Measurements from ENCODE around the gene CPEB4. TPM values are rescaled to one million over a fixed set of nuclear protein-coding genes. Genes with fewer than 3 reads are reported as not detected.

CPEB4 gene
- total and polyA plus RNA-seq, 4 donors = 46.2 to 98.7 (median 59.9) TPM

GRCh38 chr5:173883347-173883924 is 4.7 kb upstream of the CPEB4 start:
- WGBS (ENCODE audit: insufficient coverage) = 90% methylated on average over 2 of the region's 3 CpGs
- Histone ChIP-seq H3K36me3 (ENCODE audit: control insufficient read depth, insufficient read depth, low read length) (no peaks in the 10 kb centered on the region), H3K27ac (ENCODE audit: low read depth, low read length) (no peak overlapping the region), H3K4me3 (ENCODE audit: low read depth, low read length) (no peak overlapping the region), H3K4me1 (ENCODE audit: control insufficient read depth, insufficient read depth, low read length) (peaks cover 11% of the 10 kb centered on the region), H3K9me3 (ENCODE audit: control insufficient read depth, insufficient read depth, low read length) (no peaks in the 10 kb centered on the region), H3K27me3 (ENCODE audit: control insufficient read depth, insufficient read depth, low read length) (no peaks in the 10 kb centered on the region)
- no peak for DNase-seq (ENCODE audit: low read depth in 4 of 6, low spot score in 6 of 6)

GRCh38 chr5:173884402-173885053 is 3.6 kb upstream of the CPEB4 start:
- H3K27ac ChIP-seq (ENCODE audit: low read depth, low read length) = no peak overlapping the region
- H3K9me3 ChIP-seq (ENCODE audit: control insufficient read depth, insufficient read depth, low read length) = no peaks in the 10 kb centered on the region
- no peak for DNase-seq (ENCODE audit: low read depth in 4 of 6, low spot score in 6 of 6)
- H3K4me3 ChIP-seq (ENCODE audit: low read depth, low read length) = no peak overlapping the region
- WGBS (ENCODE audit: insufficient coverage) = 80% methylated on average over 2 of the region's 2 CpGs
- H3K36me3 ChIP-seq (ENCODE audit: control insufficient read depth, insufficient read depth, low read length) = no peaks in the 10 kb centered on the region
- H3K4me1 ChIP-seq (ENCODE audit: control insufficient read depth, insufficient read depth, low read length) = peaks cover 11% of the 10 kb centered on the region
- H3K27me3 ChIP-seq (ENCODE audit: control insufficient read depth, insufficient read depth, low read length) = no peaks in the 10 kb centered on the region

DNA sequence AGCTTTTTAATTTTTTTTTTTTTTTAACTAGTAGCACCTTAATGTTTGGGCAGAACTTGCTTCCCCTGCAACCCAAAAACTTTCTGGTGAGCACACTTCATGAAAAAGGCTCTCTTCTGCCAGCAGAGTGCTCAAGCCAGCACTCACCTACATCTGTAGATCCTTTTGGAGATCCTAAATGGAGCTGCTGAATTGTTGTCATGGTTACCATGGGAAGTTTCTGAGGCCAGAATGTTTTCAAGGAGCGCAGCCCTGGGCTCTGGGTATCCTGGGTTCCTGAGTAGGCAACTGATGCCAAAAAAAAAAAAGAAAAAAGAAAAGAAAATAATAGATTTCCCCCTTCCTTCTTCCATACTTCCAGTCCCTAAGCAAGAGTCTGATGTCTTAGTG is 3.1 kb upstream of the CPEB4 start:
- Histone ChIP-seq H3K9me3 (ENCODE audit: control insufficient read depth, insufficient read depth, low read length) (no peaks in the 10 kb centered on the region), H3K27me3 (ENCODE audit: control insufficient read depth, insufficient read depth, low read length) (no peaks in the 10 kb centered on the region), H3K36me3 (ENCODE audit: control insufficient read depth, insufficient read depth, low read length) (no peaks in the 10 kb centered on the region), H3K4me3 (ENCODE audit: low read depth, low read length) (no peak overlapping the region), H3K27ac (ENCODE audit: low read depth, low read length) (no peak overlapping the region), H3K4me1 (ENCODE audit: control insufficient read depth, insufficient read depth, low read length) (peaks cover 11% of the 10 kb centered on the region)
- DNase-seq (ENCODE audit: low read depth in 4 of 6, low spot score in 6 of 6) = no peak
- no CpG with 5 or more reads among the region's 1 CpG for WGBS (ENCODE audit: insufficient coverage)

DNA sequence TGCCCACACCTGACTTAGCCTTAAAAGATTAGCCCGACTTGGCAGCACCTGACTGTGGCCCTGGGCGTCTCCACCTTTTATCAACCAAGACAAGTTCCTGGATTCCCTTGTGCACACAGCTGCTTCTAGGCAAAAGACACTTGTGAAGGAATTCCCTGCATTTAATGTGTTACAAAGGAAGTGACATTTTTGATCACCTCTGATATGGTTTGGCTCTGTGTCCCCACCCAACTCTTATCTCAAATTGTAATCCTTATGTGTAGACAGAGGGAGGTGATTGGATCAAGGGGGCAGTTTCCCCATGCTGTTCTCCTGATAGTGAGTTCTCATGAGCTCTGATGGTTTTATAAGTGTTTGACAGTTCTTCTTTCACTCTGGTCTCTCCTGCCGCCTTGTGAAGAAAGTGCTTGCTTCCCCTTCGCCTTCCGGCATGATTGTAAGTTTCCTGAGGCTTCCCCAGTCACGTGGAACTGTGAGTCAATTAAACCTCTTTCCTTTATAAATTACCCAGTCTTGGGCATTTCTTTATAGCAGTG is 2.6 kb upstream of the CPEB4 start:
- Histone ChIP-seq H3K4me1 (ENCODE audit: control insufficient read depth, insufficient read depth, low read length) (peaks cover 11% of the 10 kb centered on the region), H3K27me3 (ENCODE audit: control insufficient read depth, insufficient read depth, low read length) (no peaks in the 10 kb centered on the region), H3K36me3 (ENCODE audit: control insufficient read depth, insufficient read depth, low read length) (no peaks in the 10 kb centered on the region), H3K4me3 (ENCODE audit: low read depth, low read length) (no peak overlapping the region), H3K27ac (ENCODE audit: low read depth, low read length) (no peak overlapping the region), H3K9me3 (ENCODE audit: control insufficient read depth, insufficient read depth, low read length) (no peaks in the 10 kb centered on the region)
- DNase-seq (ENCODE audit: low read depth in 4 of 6, low spot score in 6 of 6) = no peak
- WGBS (ENCODE audit: insufficient coverage) = 100% methylated on average over 1 of the region's 6 CpGs

GRCh38 chr5:173886150-173886549 is 2.0 kb upstream of the CPEB4 start:
- WGBS (ENCODE audit: insufficient coverage) = 100% methylated on average over 2 of the region's 2 CpGs

GRCh38 chr5:173888473-173889131 is 453 bp downstream of the CPEB4 start:
- Histone ChIP-seq H3K4me1 (ENCODE audit: control insufficient read depth, insufficient read depth, low read length) (peaks cover 11% of the 10 kb centered on the region), H3K27me3 (ENCODE audit: control insufficient read depth, insufficient read depth, low read length) (no peaks in the 10 kb centered on the region), H3K9me3 (ENCODE audit: control insufficient read depth, insufficient read depth, low read length) (no peaks in the 10 kb centered on the region), H3K4me3 (ENCODE audit: low read depth, low read length) (peak overlapping the region; percentile 84), H3K27ac (ENCODE audit: low read depth, low read length) (peak overlapping the region; percentile 79), H3K36me3 (ENCODE audit: control insufficient read depth, insufficient read depth, low read length) (no peaks in the 10 kb centered on the region)
- DNase-seq (ENCODE audit: low read depth in 4 of 6, low spot score in 6 of 6) = peak in 2 of 6 donors; percentile 45 to 59
- WGBS (ENCODE audit: insufficient coverage) = 0% methylated on average over 22 of the region's 37 CpGs

More at GRCh38 chr5:173886150-173886549, 2.0 kb upstream of the CPEB4 start:
- Histone ChIP-seq H3K9me3 (ENCODE audit: control insufficient read depth, insufficient read depth, low read length) (no peaks in the 10 kb centered on the region), H3K4me1 (ENCODE audit: control insufficient read depth, insufficient read depth, low read length) (peaks cover 11% of the 10 kb centered on the region), H3K27me3 (ENCODE audit: control insufficient read depth, insufficient read depth, low read length) (no peaks in the 10 kb centered on the region), H3K27ac (ENCODE audit: low read depth, low read length) (no peak overlapping the region), H3K4me3 (ENCODE audit: low read depth, low read length) (no peak overlapping the region), H3K36me3 (ENCODE audit: control insufficient read depth, insufficient read depth, low read length) (no peaks in the 10 kb centered on the region)
- DNase-seq (ENCODE audit: low read depth in 4 of 6, low spot score in 6 of 6) = no peak

- peak in 2 of 6 donors; percentile 90 to 92 for DNase-seq (ENCODE audit: low read depth in 4 of 6, low spot score in 6 of 6)
- H3K27me3 ChIP-seq (ENCODE audit: control insufficient read depth, insufficient read depth, low read length) = no peaks in the 10 kb centered on the region
- WGBS (ENCODE audit: insufficient coverage) = 11% methylated on average over 10 of the region's 19 CpGs
Observed at GRCh38 chr5:173890195-173890991, 2.2 kb downstream of the CPEB4 start.

DNA sequence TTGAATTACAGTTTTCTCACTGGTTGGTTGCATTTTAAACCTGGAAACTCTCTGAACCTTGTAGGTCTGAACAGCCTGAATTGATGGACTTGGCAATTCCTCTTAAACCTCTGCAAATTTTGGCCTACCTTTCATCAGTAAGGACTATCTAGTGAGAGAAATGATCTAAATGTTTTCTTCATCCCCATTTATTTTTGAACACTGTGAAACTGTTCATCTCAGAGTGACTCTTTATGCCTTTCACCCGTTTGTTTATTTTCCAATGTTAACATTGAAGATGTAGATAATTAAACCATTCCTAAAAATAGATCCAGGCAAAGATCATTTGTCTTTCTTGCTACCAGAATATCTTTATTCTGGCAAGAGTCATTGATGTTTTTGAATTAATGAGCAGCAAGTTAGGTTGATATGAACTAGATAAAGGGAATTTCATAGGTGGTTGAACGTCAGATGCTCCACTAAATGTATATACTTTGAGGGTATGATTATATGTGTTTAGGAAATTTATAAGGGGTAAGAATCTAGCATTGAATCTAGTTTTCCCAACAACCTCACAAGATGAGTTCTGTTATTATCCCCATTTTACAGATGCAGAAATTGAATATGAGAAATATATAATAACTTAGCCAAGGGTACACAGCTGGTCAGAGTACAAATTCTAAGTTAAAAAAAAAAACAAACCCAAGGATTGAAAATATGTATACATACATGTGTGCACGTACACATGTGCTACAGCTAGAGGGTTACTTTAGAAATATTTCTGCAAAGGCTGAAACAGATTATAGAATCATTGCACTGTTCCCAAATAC is 3.4 kb downstream of the CPEB4 start:
- Histone ChIP-seq H3K27ac (ENCODE audit: low read depth, low read length) (peak overlapping the region; percentile 79), H3K4me1 (ENCODE audit: control insufficient read depth, insufficient read depth, low read length) (peaks cover 12% of the 10 kb centered on the region), H3K27me3 (ENCODE audit: control insufficient read depth, insufficient read depth, low read length) (no peaks in the 10 kb centered on the region), H3K9me3 (ENCODE audit: control insufficient read depth, insufficient read depth, low read length) (no peaks in the 10 kb centered on the region), H3K4me3 (ENCODE audit: low read depth, low read length) (peak overlapping the region; percentile 84), H3K36me3 (ENCODE audit: control insufficient read depth, insufficient read depth, low read length) (no peaks in the 10 kb centered on the region)
- WGBS (ENCODE audit: insufficient coverage) = no CpG with 5 or more reads among the region's 3 CpGs
- DNase-seq (ENCODE audit: low read depth in 4 of 6, low spot score in 6 of 6) = peak in 2 of 6 donors; percentile 27 to 47

More at GRCh38 chr5:173890195-173890991, 2.2 kb downstream of the CPEB4 start:
- no peaks in the 10 kb centered on the region for H3K9me3 ChIP-seq (ENCODE audit: control insufficient read depth, insufficient read depth, low read length)
- H3K4me3 ChIP-seq (ENCODE audit: low read depth, low read length) = peak overlapping the region; percentile 84
- peak overlapping the region; percentile 79 for H3K27ac ChIP-seq (ENCODE audit: low read depth, low read length)
- H3K4me1 ChIP-seq (ENCODE audit: control insufficient read depth, insufficient read depth, low read length) = peaks cover 12% of the 10 kb centered on the region
- H3K36me3 ChIP-seq (ENCODE audit: control insufficient read depth, insufficient read depth, low read length) = no peaks in the 10 kb centered on the region

- peak overlapping the region; percentile 84 for H3K4me3 ChIP-seq (ENCODE audit: low read depth, low read length)
- WGBS (ENCODE audit: insufficient coverage) = no CpG with 5 or more reads among the region's 2 CpGs
- no peak for DNase-seq (ENCODE audit: low read depth in 4 of 6, low spot score in 6 of 6)
Observed at GRCh38 chr5:173893192-173893561, 5.0 kb downstream of the CPEB4 start.

More at GRCh38 chr5:173893192-173893561, 5.0 kb downstream of the CPEB4 start:
- Histone ChIP-seq H3K4me1 (ENCODE audit: control insufficient read depth, insufficient read depth, low read length) (peaks cover 6% of the 10 kb centered on the region), H3K27me3 (ENCODE audit: control insufficient read depth, insufficient read depth, low read length) (no peaks in the 10 kb centered on the region), H3K36me3 (ENCODE audit: control insufficient read depth, insufficient read depth, low read length) (no peaks in the 10 kb centered on the region), H3K27ac (ENCODE audit: low read depth, low read length) (peak overlapping the region; percentile 7), H3K9me3 (ENCODE audit: control insufficient read depth, insufficient read depth, low read length) (no peaks in the 10 kb centered on the region)
